Liver (tissue), 3 donors: ENCODE data around the gene SMYD3.

ENCODE experiments used
- ATF3 ChIP-seq: IDR thresholded peaks from 2 replicates; pipeline ENCODE4 v1.6.1; 2016; ENCODE audit warnings: antibody characterized with exemption
- CTCF ChIP-seq: fragments of 150-350 bp; IDR thresholded peaks from 2 replicates; pipeline ENCODE4 v1.5.1; 2017; ENCODE audit warnings: improper control_type of control experiment, low read depth, low read length; ENCODE audit not compliant: missing input control
- FOXA1 ChIP-seq: IDR thresholded peaks from 2 replicates; pipeline ENCODE4 v1.6.1; 2016; ENCODE audit warnings: antibody characterized with exemption
- HNF4G ChIP-seq: IDR thresholded peaks from 2 replicates; pipeline ENCODE4 v1.6.1; 2016; ENCODE audit warnings: antibody characterized with exemption
- JUND ChIP-seq, 2 donors: IDR thresholded peaks; 2 replicates each; pipeline ENCODE4 v1.6.1; 2016; ENCODE audit warnings: antibody characterized with exemption in 2 of 2
- MAX ChIP-seq: IDR thresholded peaks from 2 replicates; pipeline ENCODE4 v1.6.1; 2016; ENCODE audit warnings: antibody characterized with exemption
- RAD21 ChIP-seq, 2 donors: IDR thresholded peaks; 2 replicates each; pipeline ENCODE4 v1.6.1; 2016; ENCODE audit warnings: antibody characterized with exemption in 2 of 2, mild to moderate bottlenecking in 2 of 2
- REST ChIP-seq: IDR thresholded peaks from 2 replicates; pipeline ENCODE4 v1.6.1; 2016; ENCODE audit warnings: antibody characterized with exemption, mild to moderate bottlenecking
- SP1 ChIP-seq: IDR thresholded peaks from 2 replicates; pipeline ENCODE4 v1.6.1; 2018; ENCODE audit warnings: antibody characterized with exemption, mild to moderate bottlenecking
- TAF1 ChIP-seq: conservative IDR thresholded peaks from 2 replicates; pipeline ENCODE4 v1.6.1; 2016; ENCODE audit warnings: antibody characterized with exemption, mild to moderate bottlenecking
- YY1 ChIP-seq: IDR thresholded peaks from 2 replicates; pipeline ENCODE4 v1.6.1; 2016; ENCODE audit warnings: antibody characterized with exemption, mild to moderate bottlenecking
- donor health status: healthy.
- donor health status: healthy.

GRCh38 chr1:245750261-245750660 is 756.8 kb downstream of the SMYD3 start:
- TF ChIP-seq JUND (IDR thresholded peaks at IDR 0.05): no peak
- no peak for TF ChIP-seq CTCF
- no peak for TF ChIP-seq TAF1
- no peak for TF ChIP-seq HNF4G
- TF ChIP-seq REST: no peak
- no peak for TF ChIP-seq RAD21 (IDR thresholded peaks at IDR 0.05)
- no peak for TF ChIP-seq MAX
- no peak for TF ChIP-seq ATF3
- no peak for TF ChIP-seq SP1
- TF ChIP-seq FOXA1: no peak
- TF ChIP-seq YY1: no peak
